Ascending aorta (tissue), 2 donors: ENCODE measurements around the gene MESP2. TPM values are rescaled to one million over a fixed set of nuclear protein-coding genes. Genes with fewer than 3 reads are reported as not detected.

Experiments used
- DNase-seq, 2 donors: peaks; one replicate each; pipeline ENCODE4 v3.0.0-alpha.2; 2019; ENCODE audit warnings: low spot score in 2 of 2
- H3K27ac ChIP-seq, 2 donors: fragments of 200-600 bp; sonication (generic); one replicate each; pipeline ENCODE4 v1.5.1; 2016 to 2017; ENCODE audit warnings: mild to moderate bottlenecking in 1 of 2
- H3K27me3 ChIP-seq: fragments of 200-600 bp; sonication (generic); one replicate; pipeline ENCODE4 v1.5.1; 2017
- H3K36me3 ChIP-seq, 2 donors: fragments of 200-600 bp; sonication (generic); one replicate each; pipeline ENCODE4 v1.5.1; 2016
- H3K4me1 ChIP-seq, 2 donors: fragments of 200-600 bp; sonication (generic); one replicate each; pipeline ENCODE4 v1.5.1; 2016 to 2017; ENCODE audit warnings: mild to moderate bottlenecking in 1 of 2
- H3K4me3 ChIP-seq, 2 donors: fragments of 200-600 bp; sonication (generic); one replicate each; pipeline ENCODE4 v1.5.1; 2016 to 2017; ENCODE audit warnings: mild to moderate bottlenecking in 1 of 2
- H3K9me3 ChIP-seq, 2 donors: fragments of 200-600 bp; sonication (generic); one replicate each; pipeline ENCODE4 v1.5.1; 2016
- intact Hi-C: fragments of 100-400 bp; cut with DNase I; formaldehyde crosslinking; loops from one replicate; pipeline ENCODE4 v1.15.1; 2023
- total RNA-seq: library from RNA; depleted of rRNA; stranded (reverse); fragments of >200 nt; gene quantifications from one replicate; pipeline ENCODE4 v1.1.0, GENCODE V29; 2016
- TF ChIP-seq, protein P1 (sequence below), 3 experiments: fragments of 200-600 bp in 2 of 3; fragments of 450-650 bp in 1 of 3; sonication (generic) in 2 of 3; IDR thresholded peaks; one replicate each; pipeline ENCODE4 v1.5.1; 2016 to 2019; ENCODE audit warnings: antibody characterized with exemption in 3 of 3, mild to moderate bottlenecking in 1 of 3, moderate library complexity in 1 of 3

MESP2 gene
- total RNA-seq, 1 donor from 2014 or later: not detected

DNA sequence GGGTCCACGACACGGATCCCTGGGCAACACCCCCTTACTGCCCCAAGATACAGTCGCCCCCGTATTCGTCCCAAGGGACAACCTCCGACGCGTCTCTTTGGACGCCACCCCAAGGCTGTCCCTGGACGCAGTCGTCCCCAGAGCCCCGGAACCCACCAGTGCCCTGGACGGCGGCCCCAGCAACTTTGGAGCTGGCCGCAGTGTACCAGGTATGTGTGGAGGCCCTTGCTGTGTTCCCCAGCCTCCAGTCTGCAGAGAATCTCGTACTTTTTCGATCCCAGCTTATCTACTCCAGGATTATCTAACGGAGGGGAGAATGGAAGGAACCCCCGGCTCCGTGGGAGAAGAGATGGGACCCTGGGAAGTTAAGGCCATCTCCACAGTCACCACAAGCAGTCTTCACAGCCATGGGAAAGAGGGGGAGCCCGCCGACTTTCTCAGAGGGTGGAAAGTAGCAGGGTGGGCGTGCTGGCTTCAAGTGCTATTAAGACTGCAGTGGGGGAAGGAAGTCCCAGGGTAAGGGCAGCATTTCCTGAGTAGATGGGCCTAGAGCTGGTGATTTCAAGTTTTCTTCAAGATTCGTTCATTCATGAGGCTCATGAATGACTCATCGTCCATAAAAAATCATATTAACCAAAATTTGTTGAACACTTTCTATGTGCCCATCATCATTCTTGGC, 1.1 kb downstream of the MESP2 start:
- TF ChIP-seq, protein P1, sequence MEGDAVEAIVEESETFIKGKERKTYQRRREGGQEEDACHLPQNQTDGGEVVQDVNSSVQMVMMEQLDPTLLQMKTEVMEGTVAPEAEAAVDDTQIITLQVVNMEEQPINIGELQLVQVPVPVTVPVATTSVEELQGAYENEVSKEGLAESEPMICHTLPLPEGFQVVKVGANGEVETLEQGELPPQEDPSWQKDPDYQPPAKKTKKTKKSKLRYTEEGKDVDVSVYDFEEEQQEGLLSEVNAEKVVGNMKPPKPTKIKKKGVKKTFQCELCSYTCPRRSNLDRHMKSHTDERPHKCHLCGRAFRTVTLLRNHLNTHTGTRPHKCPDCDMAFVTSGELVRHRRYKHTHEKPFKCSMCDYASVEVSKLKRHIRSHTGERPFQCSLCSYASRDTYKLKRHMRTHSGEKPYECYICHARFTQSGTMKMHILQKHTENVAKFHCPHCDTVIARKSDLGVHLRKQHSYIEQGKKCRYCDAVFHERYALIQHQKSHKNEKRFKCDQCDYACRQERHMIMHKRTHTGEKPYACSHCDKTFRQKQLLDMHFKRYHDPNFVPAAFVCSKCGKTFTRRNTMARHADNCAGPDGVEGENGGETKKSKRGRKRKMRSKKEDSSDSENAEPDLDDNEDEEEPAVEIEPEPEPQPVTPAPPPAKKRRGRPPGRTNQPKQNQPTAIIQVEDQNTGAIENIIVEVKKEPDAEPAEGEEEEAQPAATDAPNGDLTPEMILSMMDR (IDR thresholded peaks at IDR 0.05): no peak
- intact Hi-C loops: no loop called here
- H3K4me3 ChIP-seq: peak overlapping the region; percentile 50 to 59

DNA sequence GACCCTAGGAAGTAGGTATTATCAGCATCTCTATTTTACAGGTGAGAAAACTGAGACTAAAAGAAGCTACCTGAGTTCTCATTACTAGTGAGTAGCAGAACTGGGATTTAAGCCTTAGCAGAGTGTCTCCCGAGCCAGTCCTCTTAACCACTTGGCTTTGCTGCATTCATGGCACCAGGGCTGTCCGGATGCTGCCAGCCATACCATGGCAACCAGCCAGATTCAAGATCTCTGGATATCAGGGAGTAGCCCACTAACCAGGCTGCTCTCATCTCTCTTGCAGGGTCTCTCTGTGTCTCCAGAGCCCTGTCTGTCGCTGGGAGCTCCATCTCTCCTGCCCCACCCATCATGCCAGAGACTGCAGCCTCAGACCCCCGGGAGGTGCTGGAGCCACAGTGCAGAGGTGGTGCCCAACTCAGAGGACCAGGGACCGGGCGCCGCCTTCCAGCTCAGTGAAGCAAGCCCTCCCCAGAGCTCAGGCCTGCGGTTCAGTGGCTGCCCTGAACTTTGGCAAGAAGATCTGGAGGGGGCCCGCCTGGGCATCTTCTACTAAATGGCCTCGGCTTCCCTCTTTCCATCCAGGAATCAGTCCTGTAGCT, 1.7 kb downstream of the MESP2 start:
- intact Hi-C loops: no loop called here
- TF ChIP-seq, protein P1 (IDR thresholded peaks at IDR 0.05): no peak
- no peak for DNase-seq
- Histone ChIP-seq H3K27ac (no peak overlapping the region), H3K4me1 (peaks cover 0 to 5% of the 10 kb centered on the region in 2 donors), H3K27me3 (no peaks in the 10 kb centered on the region), H3K4me3 (no peak overlapping the region), H3K36me3 (no peaks in the 10 kb centered on the region), H3K9me3 (no peaks in the 10 kb centered on the region)

More for the DNA sequence above, 1.1 kb downstream of the MESP2 start:
- H3K36me3 ChIP-seq: no peaks in the 10 kb centered on the region
- H3K4me1 ChIP-seq: peaks cover 0 to 5% of the 10 kb centered on the region in 2 donors
- DNase-seq: no peak
- H3K27me3 ChIP-seq: no peaks in the 10 kb centered on the region
- H3K9me3 ChIP-seq: no peaks in the 10 kb centered on the region
- no peak overlapping the region for H3K27ac ChIP-seq

DNA sequence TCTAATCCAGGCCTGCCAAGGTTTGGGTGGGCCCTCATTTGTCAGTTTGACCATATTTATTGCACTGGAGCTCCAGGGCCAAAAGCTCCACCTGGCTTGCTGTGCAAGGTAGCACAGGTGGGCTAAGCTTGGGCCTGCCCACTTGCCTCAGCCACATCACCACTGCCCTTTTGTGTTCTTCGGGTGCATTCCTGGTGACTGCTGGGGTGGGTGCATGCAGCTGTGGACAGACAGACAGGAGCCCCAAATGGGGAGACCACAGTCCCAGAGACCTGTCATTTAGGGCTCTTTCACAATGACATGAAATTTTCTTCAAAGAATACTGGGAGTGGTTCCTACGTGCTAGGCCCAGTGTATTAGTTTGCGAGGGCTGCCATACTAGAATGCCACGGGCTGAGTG, 2.7 kb downstream of the MESP2 start:
- no peak for DNase-seq
- intact Hi-C loops: no loop called here
- Histone ChIP-seq H3K4me1 (peaks cover 0 to 5% of the 10 kb centered on the region in 2 donors), H3K27me3 (no peaks in the 10 kb centered on the region), H3K36me3 (no peaks in the 10 kb centered on the region), H3K9me3 (no peaks in the 10 kb centered on the region), H3K4me3 (no peak overlapping the region), H3K27ac (no peak overlapping the region)
- TF ChIP-seq, protein P1 (IDR thresholded peaks at IDR 0.05): no peak

DNA sequence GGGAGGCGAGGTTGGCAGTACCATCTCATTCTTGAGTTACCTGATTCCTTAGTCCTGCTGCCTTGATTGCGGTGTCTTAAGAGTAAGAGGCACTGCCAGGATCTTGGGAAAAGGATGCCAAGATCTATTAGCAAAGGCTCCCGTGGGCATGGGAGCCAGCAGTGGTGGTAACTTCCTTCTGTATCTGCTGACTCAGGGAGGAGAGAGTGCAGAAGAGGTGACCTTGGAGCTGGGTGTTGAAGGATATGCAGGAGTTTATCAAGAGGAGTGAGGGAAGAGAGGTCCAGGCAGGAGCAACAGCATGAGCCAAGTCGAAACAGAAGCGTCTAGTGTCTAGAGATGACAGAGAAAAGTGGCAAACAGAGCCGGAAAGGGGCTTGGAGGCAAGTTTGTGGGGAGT, 4.5 kb downstream of the MESP2 start:
- H3K9me3 ChIP-seq: no peaks in the 10 kb centered on the region
- no peaks in the 10 kb centered on the region for H3K27me3 ChIP-seq
- peaks cover 0 to 5% of the 10 kb centered on the region in 2 donors for H3K4me1 ChIP-seq
- H3K36me3 ChIP-seq: no peaks in the 10 kb centered on the region
- no peak for DNase-seq
- intact Hi-C loops: no loop called here
- H3K27ac ChIP-seq: no peak overlapping the region
- TF ChIP-seq, protein P1 (IDR thresholded peaks at IDR 0.05): no peak
- H3K4me3 ChIP-seq: no peak overlapping the region

DNA sequence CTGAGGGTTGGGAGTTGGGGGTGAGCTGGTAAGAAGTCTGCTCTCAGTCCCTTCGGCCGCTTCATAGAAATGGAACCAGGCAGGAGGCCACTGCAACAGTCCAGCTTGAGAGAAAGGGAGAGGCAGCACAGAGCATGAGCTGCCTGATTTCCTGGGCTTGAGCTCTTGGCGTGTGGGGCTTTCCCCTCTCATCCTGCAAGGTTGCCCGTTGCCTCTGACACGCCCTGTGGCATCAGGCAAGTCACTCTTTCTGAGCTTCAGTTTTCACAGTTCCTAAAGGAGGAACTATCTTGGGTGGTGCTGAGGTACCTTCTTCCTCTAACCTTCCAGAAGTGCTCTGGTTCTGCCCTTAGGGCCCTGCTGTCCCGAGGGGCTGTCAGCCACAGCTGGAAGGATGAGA, 4.9 kb downstream of the MESP2 start:
- Histone ChIP-seq H3K9me3 (no peaks in the 10 kb centered on the region), H3K4me1 (peaks cover 0 to 3% of the 10 kb centered on the region in 2 donors), H3K4me3 (no peak overlapping the region), H3K36me3 (no peaks in the 10 kb centered on the region), H3K27me3 (no peaks in the 10 kb centered on the region), H3K27ac (no peak overlapping the region)
- intact Hi-C loops: no loop called here
- no peak for DNase-seq
- TF ChIP-seq, protein P1 (IDR thresholded peaks at IDR 0.05): no peak
